GM21526 (cell line): Measurements from ENCODE around the gene OPCML.

Source experiments
- ATAC-seq: cut with Tn5 transposase; IDR thresholded peaks from one replicate; pipeline ENCODE4 v1.9.1; 2021; ENCODE audit warnings: moderate library complexity; ENCODE audit not compliant: unreplicated experiment, low FRiP score

Gene OPCML

GRCh38 chr11:132969892-132970291 lies 562.4 kb downstream of the OPCML start:
- ATAC-seq, result no peak

- ATAC-seq, result no peak
These were observed 570.3 kb downstream of the OPCML start for GRCh38 chr11:132962041-132962440.

- ATAC-seq, result no peak
These were observed 570.8 kb downstream of the OPCML start for GRCh38 chr11:132961453-132961852.

- no peak for ATAC-seq
These were observed 571.8 kb downstream of the OPCML start for GRCh38 chr11:132960273-132961078.

GRCh38 chr11:132959693-132960092 lies 572.6 kb downstream of the OPCML start:
- ATAC-seq, result no peak

- no peak for ATAC-seq
These were observed 574.4 kb downstream of the OPCML start for GRCh38 chr11:132957881-132958280.

GRCh38 chr11:132948252-132948651 lies 584.0 kb downstream of the OPCML start:
- no peak for ATAC-seq

- ATAC-seq, result no peak
These were observed 587.7 kb downstream of the OPCML start for GRCh38 chr11:132944569-132944944.

GRCh38 chr11:132943706-132944568 lies 588.4 kb downstream of the OPCML start:
- no peak for ATAC-seq

GRCh38 chr11:132943357-132943705 lies 589.0 kb downstream of the OPCML start:
- no peak for ATAC-seq

GRCh38 chr11:132942611-132943356 lies 589.5 kb downstream of the OPCML start:
- ATAC-seq, result no peak

- no peak for ATAC-seq
These were observed 590.5 kb downstream of the OPCML start for GRCh38 chr11:132941761-132942160.

GRCh38 chr11:132941024-132941646 lies 591.2 kb downstream of the OPCML start:
- no peak for ATAC-seq

GRCh38 chr11:132937016-132937415 lies 595.3 kb downstream of the OPCML start:
- ATAC-seq, result no peak

- ATAC-seq, result no peak
These were observed 596.9 kb downstream of the OPCML start for GRCh38 chr11:132935383-132935782.

GRCh38 chr11:132933703-132934102 lies 598.6 kb downstream of the OPCML start:
- no peak for ATAC-seq

- no peak for ATAC-seq
These were observed 606.4 kb downstream of the OPCML start for GRCh38 chr11:132925825-132926469.

- no peak for ATAC-seq
These were observed 610.7 kb downstream of the OPCML start for GRCh38 chr11:132921597-132921996.

- no peak for ATAC-seq
These were observed 611.7 kb downstream of the OPCML start for GRCh38 chr11:132920451-132921096.

- no peak for ATAC-seq
These were observed 617.7 kb downstream of the OPCML start for GRCh38 chr11:132914600-132914999.
